GM12878 (cell line): ENCODE results near the gene PHYKPL. TPM values are rescaled to one million over a fixed set of nuclear protein-coding genes. Genes with fewer than 3 reads are reported as not detected.

Experiments
- ATAC-seq: fragments of 200-7000 bp; cut with Tn5 transposase; 3 replicates; pipeline ENCODE4 v1.9.1; 2020; ENCODE audit warnings: mild to moderate bottlenecking, moderate library complexity
- BruUV-seq: library from RNA; stranded (reverse); fragments of 400-500 nt; replicated peaks from 2 replicates; lab custom pipeline; 2021; lab: Mats Ljungman, UMichigan
- CTCF ChIA-PET: fragments of 300-600 bp; sonication (Branson Sonifier 250); formaldehyde crosslinking; extraction: SDS; loops from one replicate; lab custom pipeline; 2021; ENCODE audit warnings: inconsistent platforms; lab: Yijun Ruan, JAX
- POLR2A ChIA-PET: fragments of 350-600 bp; formaldehyde crosslinking; extraction: SDS; loops from one replicate; lab custom pipeline; 2021; ENCODE audit warnings: inconsistent platforms; lab: Charles Lee
- RAD21 ChIA-PET: fragments of 300-600 bp; sonication (Branson Sonifier 250); formaldehyde crosslinking; loops from one replicate; lab custom pipeline; 2023; ENCODE audit warnings: antibody characterized with exemption; ENCODE audit not compliant: unreplicated experiment; lab: Charles Lee
- SMC1A ChIA-PET: fragments of 300-600 bp; sonication (Branson Sonifier 250); formaldehyde crosslinking; loops from one replicate; lab custom pipeline; 2023; ENCODE audit not compliant: unreplicated experiment, uncharacterized antibody; lab: Charles Lee
- DNase-seq: peaks from one replicate; pipeline ENCODE4 v3.0.0-alpha.2; 2011; ENCODE audit warnings: low read depth, low spot score
- FAIRE-seq: peaks from 3 replicates; lab custom pipeline; 2011; peaks lifted over from hg19 to GRCh38; lab: Jason Lieb, UNC
- H2AFZ ChIP-seq: 2 replicates; pipeline ENCODE4 v1.6.0; 2011; ENCODE audit warnings: low read depth, low read length, control low read depth; ENCODE audit not compliant: control insufficient read depth
- H3K27ac ChIP-seq: 2 replicates; pipeline ENCODE4 v1.5.1; 2011; ENCODE audit warnings: control low read depth; ENCODE audit not compliant: control insufficient read depth, insufficient read depth
- H3K27me3 ChIP-seq, 2 experiments: replicated peaks in 1 of 2; 2 replicates each; pipeline versions ENCODE4 v1.6.0 to v1.6.1; 2011; ENCODE audit warnings: low read length in 1 of 2; ENCODE audit not compliant: control insufficient read depth in 2 of 2, insufficient read depth in 2 of 2
- H3K36me3 ChIP-seq, 2 experiments: 2 replicates each; pipeline ENCODE4 v1.5.1; 2011; ENCODE audit warnings: low read length in 1 of 2; ENCODE audit not compliant: control insufficient read depth in 2 of 2, insufficient read depth in 2 of 2
- H3K4me1 ChIP-seq: 2 replicates; pipeline ENCODE4 v1.6.1; 2011; ENCODE audit warnings: mild to moderate bottlenecking, low read length, moderate library complexity, mixed read lengths; ENCODE audit not compliant: control insufficient read depth, insufficient read depth
- H3K4me2 ChIP-seq: 2 replicates; pipeline ENCODE4 v1.6.0; 2011; ENCODE audit warnings: control low read depth; ENCODE audit not compliant: control insufficient read depth, insufficient read depth
- H3K4me3 ChIP-seq: fragments of 200-600 bp; sonication (generic); 2 replicates; pipeline ENCODE4 v1.5.1; 2016
- H3K79me2 ChIP-seq: 2 replicates; pipeline ENCODE4 v1.6.0; 2011; ENCODE audit warnings: low read length; ENCODE audit not compliant: control insufficient read depth, insufficient read depth
- H3K9ac ChIP-seq: 2 replicates; pipeline ENCODE4 v1.8.0; 2011; ENCODE audit warnings: low read length, control low read depth, mixed read lengths; ENCODE audit not compliant: control insufficient read depth, insufficient read depth
- H3K9me3 ChIP-seq: replicated peaks from 3 replicates; pipeline ENCODE4 v1.5.1; 2011; ENCODE audit warnings: mild to moderate bottlenecking, low read length; ENCODE audit not compliant: control insufficient read depth, insufficient read depth
- H4K20me1 ChIP-seq: 2 replicates; pipeline ENCODE4 v1.6.0; 2011; ENCODE audit not compliant: control insufficient read depth, insufficient read depth
- BRCA1 ChIP-seq: IDR thresholded peaks from 2 replicates; pipeline ENCODE4 v1.6.1; 2011; ENCODE audit warnings: low read depth, low read length, improper control_type of control experiment
- MYB ChIP-seq: fragments of 150-350 bp; IDR thresholded peaks from 2 replicates; pipeline ENCODE4 v1.6.1; 2014; ENCODE audit warnings: mild to moderate bottlenecking, low read depth, low read length, borderline replicate concordance
- PML ChIP-seq: IDR thresholded peaks from 2 replicates; pipeline ENCODE4 v1.6.1; 2012; ENCODE audit warnings: low read length, inconsistent platforms
- PRDM15 ChIP-seq: fragments of 450-650 bp; formaldehyde crosslinking; IDR thresholded peaks from 2 replicates; pipeline ENCODE4 v1.4.0; 2020; ENCODE audit warnings: mild to moderate bottlenecking, moderate library complexity
- TARDBP ChIP-seq: IDR thresholded peaks from 2 replicates; pipeline ENCODE4 v1.6.1; 2016; ENCODE audit warnings: borderline replicate concordance
- WGBS: methylation state at CpG from one replicate; pipeline ENCODE4 v1.1.6; 2016; ENCODE audit warnings: low lambda C conversion rate; ENCODE audit not compliant: insufficient replicate concordance, insufficient coverage; ENCODE audit errors: missing lambda C conversion rate; 5-methylcytosine and 5-hydroxymethylcytosine counted together
- in situ Hi-C: fragments of 300-500 bp; cut with MboI; formaldehyde crosslinking; loops from 9 replicates; pipeline ENCODE4 v1.14.3; 2018; ENCODE audit warnings: mixed read lengths
- intact Hi-C: fragments of 100-400 bp; cut with micrococcal nuclease; formaldehyde crosslinking; loops from one replicate; pipeline ENCODE4 v1.14.2; 2022; ENCODE audit not compliant: unreplicated experiment
- polyA plus RNA-seq, 11 experiments: library from polyadenylated mRNA; depleted of rRNA in 4 of 11; unstranded in 6 of 11; stranded (reverse) in 5 of 11; fragments of >200 nt; fragmentation: Nextera tagmentation in 4 of 11; fragmentation: Illumina TruSeq in 1 of 11; extraction: Ambion mirVana in 4 of 11; extraction: Trizol in 1 of 11; gene quantifications; 1 replicate in 1 of 11; 2 replicates in 10 of 11; pipeline versions ENCODE4 v1.2.1 to v1.2.3, GENCODE V29; 2011 to 2016; ENCODE audit warnings: inconsistent platforms in 2 of 11, missing spikeins in 2 of 11, low read depth in 1 of 11
- total RNA-seq, 4 experiments: library from RNA; depleted of rRNA in 3 of 4; stranded (reverse); fragments of >200 nt in 3 of 4; fragmentation: Illumina TruSeq in 1 of 4; extraction: Trizol in 1 of 4; gene quantifications; 2 replicates each; pipeline versions ENCODE4 v1.2.1 to v1.2.3, GENCODE V29; 2013 to 2021

Gene PHYKPL
- total and polyA plus RNA-seq, 10 of the 15 experiments (the other 5 are each of a cell fraction or from before 2014, with no cell fraction given) = 4.5 to 53.9 (median 25.6) TPM

GRCh38 chr5:178180141-178180863 is 52.3 kb downstream of the PHYKPL start:
- intact Hi-C loops (no loop called here), in situ Hi-C loops (no loop called here)
- RAD21 ChIA-PET = no interaction called here
- H3K9me3 ChIP-seq = no peaks in the 10 kb centered on the region
- POLR2A ChIA-PET = no interaction called here
- H2AFZ ChIP-seq = no peak overlapping the region
- no peaks in the 10 kb centered on the region for H3K79me2 ChIP-seq
- H3K4me1 ChIP-seq = no peaks in the 10 kb centered on the region
- no peak overlapping the region for H3K4me3 ChIP-seq
- H3K4me2 ChIP-seq = no peak overlapping the region
- FAIRE-seq = no peak
- H3K36me3 ChIP-seq = no peaks in the 10 kb centered on the region
- DNase-seq = no peak
- ATAC-seq = no peak
- H4K20me1 ChIP-seq = no peaks in the 10 kb centered on the region
- no peak overlapping the region for H3K9ac ChIP-seq
- BruUV-seq = no TSS peak
- CTCF ChIA-PET = interaction anchor here (0.8 to 0.9 kb wide), 2 partner anchors 13 to 119 kb away, joined by 3 to 4 read pairs; no protein-coding TSS in a partner anchor
- no peaks in the 10 kb centered on the region; a peak in 1 of 4 replicates for H3K27me3 ChIP-seq
- WGBS = 51% methylated on average over 8 of the region's 9 CpGs
- TF ChIP-seq PRDM15 (no peak), BRCA1 (no peak), MYB (no peak), PML (no peak), TARDBP (no peak)
- SMC1A ChIA-PET = no interaction called here
- no peak overlapping the region for H3K27ac ChIP-seq
